ENCODE data around the gene PLXND1. TPM values are rescaled to one million over a fixed set of nuclear protein-coding genes. Genes with fewer than 3 reads are reported as not detected.

PLXND1 gene
- total and polyA plus RNA-seq, 2 donors from 2014 or later = 67.0 to 152 TPM

DNA sequence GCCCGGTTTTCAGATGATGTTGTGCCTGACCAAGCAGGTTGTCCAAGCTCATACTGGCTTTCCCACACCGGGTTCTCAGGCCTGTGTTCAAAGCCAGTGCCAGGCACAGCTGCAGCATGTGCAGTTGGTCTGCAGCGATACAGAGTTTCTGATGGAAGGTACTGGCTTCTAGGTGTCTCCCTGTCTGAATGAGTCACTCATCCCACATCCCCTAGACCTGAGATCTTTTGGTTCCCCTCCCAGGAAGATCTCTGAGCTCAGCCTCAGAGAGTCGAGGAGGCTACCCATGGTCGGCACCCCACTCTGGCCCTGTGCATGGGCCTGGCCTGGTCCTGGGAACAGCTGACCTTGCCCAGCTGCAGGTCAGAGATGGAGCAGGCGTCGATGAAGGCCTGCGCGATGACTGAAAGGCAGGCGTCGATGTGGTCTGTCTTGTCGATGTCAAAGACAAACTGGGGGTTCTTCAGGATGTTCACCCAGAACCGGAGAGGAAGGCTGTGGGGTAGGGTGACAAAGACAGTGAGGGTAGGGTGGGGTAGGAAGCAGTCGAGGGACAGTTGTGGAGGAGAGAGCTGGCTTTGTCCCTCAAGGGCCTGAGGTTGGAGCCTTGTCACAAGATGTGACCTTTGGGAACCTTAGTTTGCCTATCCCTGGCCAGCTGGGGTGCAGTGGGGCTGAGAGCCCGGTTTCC is 48.2 kb downstream of the PLXND1 start:
- Histone ChIP-seq H3K9ac (ENCODE audit: low read length in 3 of 3) (no peak overlapping the region), H3K9me3 (ENCODE audit: control insufficient read depth in 2 of 3, insufficient read depth in 1 of 3, low read length in 3 of 3) (no peaks in the 10 kb centered on the region), H3K4me3 (ENCODE audit: low read length in 3 of 3) (no peak overlapping the region), H3K27me3 (ENCODE audit: control insufficient read depth, insufficient read depth, low read length) (no peaks in the 10 kb centered on the region), H3K36me3 (ENCODE audit: control insufficient read depth in 2 of 3, insufficient read depth in 3 of 3, low read length in 3 of 3) (no peaks in the 10 kb centered on the region), H3K27ac (ENCODE audit: low read depth in 2 of 2, low read length in 2 of 2) (no peak overlapping the region), H3K4me1 (ENCODE audit: control insufficient read depth in 2 of 3, insufficient read depth in 2 of 3, low read depth in 1 of 3, low read length in 3 of 3) (peaks cover 3 to 20% (median 3%) of the 10 kb centered on the region in 3 donors)
- TF ChIP-seq, protein P1, sequence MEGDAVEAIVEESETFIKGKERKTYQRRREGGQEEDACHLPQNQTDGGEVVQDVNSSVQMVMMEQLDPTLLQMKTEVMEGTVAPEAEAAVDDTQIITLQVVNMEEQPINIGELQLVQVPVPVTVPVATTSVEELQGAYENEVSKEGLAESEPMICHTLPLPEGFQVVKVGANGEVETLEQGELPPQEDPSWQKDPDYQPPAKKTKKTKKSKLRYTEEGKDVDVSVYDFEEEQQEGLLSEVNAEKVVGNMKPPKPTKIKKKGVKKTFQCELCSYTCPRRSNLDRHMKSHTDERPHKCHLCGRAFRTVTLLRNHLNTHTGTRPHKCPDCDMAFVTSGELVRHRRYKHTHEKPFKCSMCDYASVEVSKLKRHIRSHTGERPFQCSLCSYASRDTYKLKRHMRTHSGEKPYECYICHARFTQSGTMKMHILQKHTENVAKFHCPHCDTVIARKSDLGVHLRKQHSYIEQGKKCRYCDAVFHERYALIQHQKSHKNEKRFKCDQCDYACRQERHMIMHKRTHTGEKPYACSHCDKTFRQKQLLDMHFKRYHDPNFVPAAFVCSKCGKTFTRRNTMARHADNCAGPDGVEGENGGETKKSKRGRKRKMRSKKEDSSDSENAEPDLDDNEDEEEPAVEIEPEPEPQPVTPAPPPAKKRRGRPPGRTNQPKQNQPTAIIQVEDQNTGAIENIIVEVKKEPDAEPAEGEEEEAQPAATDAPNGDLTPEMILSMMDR (IDR thresholded peaks at IDR 0.05; ENCODE audit: borderline replicate concordance, extremely low read depth, insufficient read depth) = no peak
- FAIRE-seq (no peak), DNase-seq (no peak)
- intact Hi-C loops (cut with DNase I) = no loop called here

DNA sequence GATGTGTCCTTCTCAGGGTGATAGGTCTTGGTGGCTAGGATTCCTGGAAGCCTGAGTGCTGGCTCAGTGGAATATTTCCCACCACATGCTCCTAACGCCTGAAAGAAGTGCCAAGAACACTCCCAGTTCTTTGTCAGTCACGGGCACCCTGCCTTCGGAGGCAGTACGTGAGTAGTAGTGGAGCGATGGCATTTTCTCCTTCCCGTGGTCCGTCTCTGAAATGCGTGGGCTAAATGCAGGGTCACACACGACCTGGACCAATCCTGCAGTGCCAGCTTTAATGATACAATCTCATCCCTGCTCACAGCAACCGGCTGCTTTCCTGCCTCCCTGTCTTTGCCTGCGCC is 49.0 kb downstream of the PLXND1 start:
- TF ChIP-seq, protein P1 (IDR thresholded peaks at IDR 0.05; ENCODE audit: borderline replicate concordance, extremely low read depth, insufficient read depth) = no peak
- H3K36me3 ChIP-seq (ENCODE audit: control insufficient read depth in 2 of 3, insufficient read depth in 3 of 3, low read length in 3 of 3) = no peaks in the 10 kb centered on the region
- intact Hi-C loops (cut with DNase I) = no loop called here
- no peak overlapping the region for H3K27ac ChIP-seq (ENCODE audit: low read depth in 2 of 2, low read length in 2 of 2)
- no peak overlapping the region for H3K9ac ChIP-seq (ENCODE audit: low read length in 3 of 3)
- FAIRE-seq (no peak), DNase-seq (no peak)
- H3K4me3 ChIP-seq (ENCODE audit: low read length in 3 of 3) = no peak overlapping the region
- no peaks in the 10 kb centered on the region for H3K27me3 ChIP-seq (ENCODE audit: control insufficient read depth, insufficient read depth, low read length)
- H3K4me1 ChIP-seq (ENCODE audit: control insufficient read depth in 2 of 3, insufficient read depth in 2 of 3, low read depth in 1 of 3, low read length in 3 of 3) = peaks cover 3 to 20% (median 3%) of the 10 kb centered on the region in 3 donors
- H3K9me3 ChIP-seq (ENCODE audit: control insufficient read depth in 2 of 3, insufficient read depth in 1 of 3, low read length in 3 of 3) = no peaks in the 10 kb centered on the region

DNA sequence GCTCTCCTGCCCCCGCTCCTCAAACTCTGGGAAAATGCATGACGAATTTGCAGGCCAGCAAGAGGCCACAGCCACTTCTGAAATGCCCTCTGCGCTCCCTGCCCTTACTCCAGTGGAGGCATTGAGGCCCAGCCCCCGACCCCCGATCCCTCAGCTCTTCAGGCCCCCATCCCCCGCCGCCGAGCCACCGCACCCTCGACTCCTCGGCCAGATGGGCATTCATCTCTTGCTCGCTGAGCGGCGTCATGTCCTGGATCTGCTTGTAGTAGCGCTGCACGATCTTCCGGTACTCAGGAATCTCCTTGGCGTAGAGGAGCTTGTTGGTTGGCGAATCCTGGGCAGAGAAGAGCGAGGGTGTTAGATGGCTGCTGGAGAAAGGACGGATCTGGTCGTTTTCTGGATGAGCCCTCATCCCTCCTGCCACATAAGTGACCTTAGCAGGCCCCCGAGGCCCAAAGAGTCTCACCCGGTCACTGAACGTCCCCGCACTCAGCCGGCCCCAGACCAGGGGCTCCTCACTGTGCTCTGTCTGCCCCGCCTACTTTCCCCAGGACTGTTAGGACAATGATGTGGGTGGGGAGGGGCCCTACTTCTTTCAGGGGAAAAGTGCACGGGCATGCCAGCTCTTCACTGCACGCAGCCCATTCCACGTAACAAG is 49.5 kb downstream of the PLXND1 start:
- FAIRE-seq (no peak), DNase-seq (no peak)
- Histone ChIP-seq H3K9me3 (ENCODE audit: control insufficient read depth in 2 of 3, insufficient read depth in 1 of 3, low read length in 3 of 3) (no peaks in the 10 kb centered on the region), H3K4me1 (ENCODE audit: control insufficient read depth in 2 of 3, insufficient read depth in 2 of 3, low read depth in 1 of 3, low read length in 3 of 3) (peaks cover 3 to 20% (median 3%) of the 10 kb centered on the region in 3 donors), H3K36me3 (ENCODE audit: control insufficient read depth in 2 of 3, insufficient read depth in 3 of 3, low read length in 3 of 3) (no peaks in the 10 kb centered on the region), H3K9ac (ENCODE audit: low read length in 3 of 3) (no peak overlapping the region), H3K27me3 (ENCODE audit: control insufficient read depth, insufficient read depth, low read length) (no peaks in the 10 kb centered on the region), H3K27ac (ENCODE audit: low read depth in 2 of 2, low read length in 2 of 2) (no peak overlapping the region), H3K4me3 (ENCODE audit: low read length in 3 of 3) (no peak overlapping the region)
- intact Hi-C loops (cut with DNase I) = no loop called here
- TF ChIP-seq, protein P1 (IDR thresholded peaks at IDR 0.05; ENCODE audit: borderline replicate concordance, extremely low read depth, insufficient read depth) = no peak

Measured in kidney (tissue), 14 donors.